ENCODE data around the gene PNPLA6. TPM values are rescaled to one million over a fixed set of nuclear protein-coding genes. Genes with fewer than 3 reads are reported as not detected.
A peak's percentile ranks its signal among the peaks of the same experiment; 100 is the strongest.

Gene PNPLA6
- total RNA-seq, 1 donor from 2014 or later, result 140 TPM

DNA sequence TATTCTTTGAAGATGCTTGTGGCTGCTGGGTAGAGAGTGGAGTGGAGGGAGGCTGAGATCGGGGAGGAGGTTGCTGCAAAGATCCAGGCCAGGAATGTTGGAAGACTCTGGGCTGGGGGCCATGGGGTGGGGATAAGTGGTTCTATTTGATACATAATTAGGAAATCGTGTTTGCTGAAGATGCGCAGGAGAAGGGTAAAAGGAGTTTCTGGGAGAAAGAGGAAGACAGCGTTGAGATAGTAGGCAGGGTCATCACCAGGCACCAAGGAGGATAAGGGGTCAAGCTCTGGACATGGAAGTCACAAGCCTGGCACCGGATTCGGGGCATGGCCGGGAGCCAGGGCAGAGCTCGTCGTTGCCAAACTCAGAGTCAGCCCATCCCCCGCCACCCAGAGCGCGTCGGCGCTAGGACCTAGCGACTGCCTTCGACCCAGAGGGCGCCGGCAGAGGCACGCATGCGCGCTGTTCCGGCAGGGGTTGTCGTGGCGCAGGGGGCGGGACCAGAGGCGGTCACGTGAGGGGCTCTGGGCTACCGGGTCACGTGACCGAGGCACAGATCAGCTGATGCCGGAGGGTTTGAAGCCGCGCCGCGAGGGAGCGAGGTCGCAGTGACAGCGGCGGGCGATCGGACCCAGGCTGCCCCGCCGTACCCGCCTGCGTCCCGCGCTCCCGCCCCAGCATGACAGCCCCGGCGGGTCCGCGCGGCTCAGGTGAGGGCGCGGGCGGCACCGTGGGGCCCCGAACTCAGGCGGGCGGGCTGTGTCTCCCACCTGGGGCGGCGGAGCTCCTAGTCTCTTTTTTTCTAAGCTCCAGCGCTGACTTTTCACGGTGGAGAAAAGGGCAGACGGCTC, 13.2 kb upstream of the PNPLA6 start, which contains the start of gene MCOLN1:
Gene MCOLN1 (plus strand): TSS at position 553 of the 851 bp plus-strand sequence. CDS start 127 bp downstream, at position 680.
- Mint-ChIP-seq H3K27me3 (no peaks in the 10 kb centered on the region), H3K4me3 (ENCODE audit: low read depth) (peak within 1 kb of the TSS; percentile 76), H3K36me3 (ENCODE audit: insufficient read depth) (peaks cover 11% of the 10 kb centered on the region), H3K9me3 (ENCODE audit: low read depth) (no peaks in the 10 kb centered on the region), H3K4me1 (ENCODE audit: low read depth) (peaks cover 12% of the 10 kb centered on the region), H3K27ac (peak within 1 kb of the TSS; percentile 41)
- TF ChIP-seq, protein P1, sequence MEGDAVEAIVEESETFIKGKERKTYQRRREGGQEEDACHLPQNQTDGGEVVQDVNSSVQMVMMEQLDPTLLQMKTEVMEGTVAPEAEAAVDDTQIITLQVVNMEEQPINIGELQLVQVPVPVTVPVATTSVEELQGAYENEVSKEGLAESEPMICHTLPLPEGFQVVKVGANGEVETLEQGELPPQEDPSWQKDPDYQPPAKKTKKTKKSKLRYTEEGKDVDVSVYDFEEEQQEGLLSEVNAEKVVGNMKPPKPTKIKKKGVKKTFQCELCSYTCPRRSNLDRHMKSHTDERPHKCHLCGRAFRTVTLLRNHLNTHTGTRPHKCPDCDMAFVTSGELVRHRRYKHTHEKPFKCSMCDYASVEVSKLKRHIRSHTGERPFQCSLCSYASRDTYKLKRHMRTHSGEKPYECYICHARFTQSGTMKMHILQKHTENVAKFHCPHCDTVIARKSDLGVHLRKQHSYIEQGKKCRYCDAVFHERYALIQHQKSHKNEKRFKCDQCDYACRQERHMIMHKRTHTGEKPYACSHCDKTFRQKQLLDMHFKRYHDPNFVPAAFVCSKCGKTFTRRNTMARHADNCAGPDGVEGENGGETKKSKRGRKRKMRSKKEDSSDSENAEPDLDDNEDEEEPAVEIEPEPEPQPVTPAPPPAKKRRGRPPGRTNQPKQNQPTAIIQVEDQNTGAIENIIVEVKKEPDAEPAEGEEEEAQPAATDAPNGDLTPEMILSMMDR (IDR thresholded peaks at IDR 0.05; ENCODE audit: unreplicated experiment), result no peak
- DNase-seq (ENCODE audit: low spot score, unreplicated experiment), result peak; percentile 100

DNA sequence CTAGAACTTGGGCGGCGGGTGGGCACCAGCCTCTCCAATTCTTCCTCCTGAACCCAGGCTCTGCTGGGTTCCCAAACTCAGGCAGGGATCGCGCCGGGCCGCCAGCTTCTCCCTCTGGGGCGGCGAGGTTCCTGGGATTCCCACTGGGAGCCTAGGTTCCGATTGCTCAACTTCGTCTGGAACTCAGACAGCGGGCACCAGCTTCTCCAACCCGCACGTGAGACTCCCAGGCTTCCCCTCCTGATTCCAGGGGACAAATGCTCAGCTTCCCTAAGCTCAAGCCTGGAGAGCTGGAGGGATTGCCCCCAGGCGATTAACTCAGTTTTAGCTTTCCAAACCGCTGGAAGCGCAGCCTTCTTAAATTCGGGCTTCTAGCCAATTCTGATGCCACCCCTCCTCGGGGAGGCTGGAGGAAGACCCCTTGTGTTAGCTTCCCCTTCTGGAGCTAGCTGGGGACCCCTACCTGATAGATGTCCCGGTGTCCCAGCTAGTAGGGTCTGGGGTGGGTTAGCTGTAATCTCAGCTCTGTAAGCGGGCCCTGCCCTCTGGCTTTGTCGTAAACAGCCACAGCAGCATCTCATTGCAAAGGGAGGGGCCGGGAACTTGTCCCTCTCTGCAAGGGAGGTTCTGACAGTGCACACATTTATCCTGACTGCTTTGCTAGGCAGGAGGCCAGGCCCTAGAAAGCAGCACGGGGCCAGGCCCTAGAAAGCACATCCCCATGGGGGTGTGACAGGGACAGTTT, 12.4 kb upstream of the PNPLA6 start:
- Mint-ChIP-seq H3K9me3 (ENCODE audit: low read depth) (no peaks in the 10 kb centered on the region), H3K36me3 (ENCODE audit: insufficient read depth) (peaks cover 10% of the 10 kb centered on the region), H3K27me3 (no peaks in the 10 kb centered on the region), H3K27ac (peak overlapping the region; percentile 41), H3K4me3 (ENCODE audit: low read depth) (peak overlapping the region; percentile 76), H3K4me1 (ENCODE audit: low read depth) (peaks cover 8% of the 10 kb centered on the region)
- no peak for DNase-seq (ENCODE audit: low spot score, unreplicated experiment)
- TF ChIP-seq, protein P1 (IDR thresholded peaks at IDR 0.05; ENCODE audit: unreplicated experiment), result no peak

DNA sequence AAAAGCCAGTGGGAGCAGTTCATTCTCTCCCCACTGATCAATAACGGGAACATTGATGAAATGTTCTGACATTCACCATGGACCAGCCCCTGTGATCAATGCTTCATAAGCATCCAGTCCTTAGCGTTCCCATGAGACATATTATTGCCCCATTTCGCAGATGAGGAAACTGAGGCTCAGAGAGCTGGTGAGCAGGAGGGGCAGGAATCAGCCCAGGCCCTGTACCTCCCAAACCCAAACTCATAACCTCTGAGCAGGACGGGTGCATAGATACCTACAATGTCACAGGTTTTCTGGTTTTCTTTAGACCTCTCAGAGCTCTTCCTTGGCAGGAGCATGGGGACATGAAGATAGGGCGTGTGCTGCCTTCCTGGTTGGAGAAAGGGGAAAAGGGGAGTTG, 11.0 kb upstream of the PNPLA6 start:
- no peak overlapping the region for H3K27ac Mint-ChIP-seq
- no peak for DNase-seq (ENCODE audit: low spot score, unreplicated experiment)
- no peaks in the 10 kb centered on the region for H3K27me3 Mint-ChIP-seq
- no peak overlapping the region for H3K4me3 Mint-ChIP-seq (ENCODE audit: low read depth)
- peaks cover 2% of the 10 kb centered on the region for H3K36me3 Mint-ChIP-seq (ENCODE audit: insufficient read depth)
- peaks cover 8% of the 10 kb centered on the region for H3K4me1 Mint-ChIP-seq (ENCODE audit: low read depth)
- no peaks in the 10 kb centered on the region for H3K9me3 Mint-ChIP-seq (ENCODE audit: low read depth)
- TF ChIP-seq, protein P1 (IDR thresholded peaks at IDR 0.05; ENCODE audit: unreplicated experiment), result no peak

DNA sequence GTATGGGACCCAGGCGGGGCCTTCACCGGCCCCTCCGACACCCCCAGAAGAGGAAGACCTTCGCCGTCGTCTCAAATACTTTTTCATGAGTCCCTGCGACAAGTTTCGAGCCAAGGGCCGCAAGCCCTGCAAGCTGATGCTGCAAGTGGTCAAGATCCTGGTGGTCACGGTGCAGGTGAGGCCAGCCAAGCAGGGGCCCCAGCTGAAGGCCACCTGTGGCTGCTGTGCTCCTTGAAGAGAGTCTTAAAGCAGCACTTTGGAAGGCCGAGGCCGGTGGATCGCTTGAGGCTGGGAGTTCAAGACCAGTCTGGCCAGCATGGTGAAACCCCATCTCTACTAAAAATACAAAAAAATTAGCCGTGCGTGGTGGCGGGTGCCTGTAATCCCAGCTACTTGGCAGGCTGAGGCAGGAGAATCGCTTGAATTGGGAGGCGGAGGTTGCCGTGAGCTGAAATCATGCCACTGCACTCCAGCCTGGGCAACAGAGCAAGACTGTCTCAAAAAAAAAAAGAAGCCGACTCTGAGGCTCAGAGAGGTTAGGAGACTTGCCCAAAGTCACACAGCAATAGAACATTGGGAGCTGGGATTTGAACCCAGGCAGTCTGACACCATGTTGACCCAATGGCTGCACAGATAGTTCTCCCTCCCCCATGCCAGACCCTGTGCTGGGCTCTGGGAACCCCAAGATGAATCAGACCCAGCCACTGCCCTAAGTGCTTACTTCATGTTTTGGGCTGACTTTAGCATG, 10.4 kb upstream of the PNPLA6 start:
- Mint-ChIP-seq H3K36me3 (ENCODE audit: insufficient read depth) (peaks cover 3% of the 10 kb centered on the region), H3K4me1 (ENCODE audit: low read depth) (peaks cover 8% of the 10 kb centered on the region), H3K27ac (no peak overlapping the region), H3K9me3 (ENCODE audit: low read depth) (no peaks in the 10 kb centered on the region), H3K4me3 (ENCODE audit: low read depth) (no peak overlapping the region), H3K27me3 (no peaks in the 10 kb centered on the region)
- TF ChIP-seq, protein P1 (IDR thresholded peaks at IDR 0.05; ENCODE audit: unreplicated experiment), result no peak
- DNase-seq (ENCODE audit: low spot score, unreplicated experiment), result no peak

Data from progenitor cell of endocrine pancreas (in vitro differentiated cells).